Mucosa of descending colon (tissue), 3 donors: ENCODE data around the gene PGAP3. TPM values are rescaled to one million over a fixed set of nuclear protein-coding genes. Genes with fewer than 3 reads are reported as not detected.
A peak's percentile ranks its signal among the peaks of the same experiment; 100 is the strongest.
"Not testable (repeated sequence)": the region's sequence is repeated elsewhere in the genome, so short reads cannot be mapped to it uniquely, and the experiment has no call there.

Source experiments
- ATAC-seq: fragments of 200-7000 bp; cut with Tn5 transposase; one replicate; pipeline ENCODE4 v1.9.1; 2020; ENCODE audit warnings: mild to moderate bottlenecking, moderate library complexity
- DNase-seq, 3 donors: peaks; one replicate each; pipeline ENCODE4 v3.0.0-alpha.2; 2020
- H3K36me3 ChIP-seq: fragments of 200-600 bp; one replicate; pipeline ENCODE4 v1.8.0; 2021; ENCODE audit warnings: low read depth, mild to moderate bottlenecking
- H3K4me1 ChIP-seq: fragments of 200-600 bp; one replicate; pipeline ENCODE4 v1.8.0; 2021; ENCODE audit warnings: low read depth, mild to moderate bottlenecking
- H3K4me3 ChIP-seq: fragments of 200-600 bp; one replicate; pipeline ENCODE4 v1.8.0; 2021; ENCODE audit warnings: mild to moderate bottlenecking
- H3K9me3 ChIP-seq: fragments of 200-600 bp; one replicate; pipeline ENCODE4 v1.8.0; 2021; ENCODE audit warnings: mild to moderate bottlenecking
- intact Hi-C, 2 donors: fragments of 100-400 bp; cut with DNase I in 1 of 2; cut with micrococcal nuclease in 1 of 2; formaldehyde crosslinking; loops; one replicate each; pipeline versions ENCODE4 v1.11.0 to v1.11.1; 2022; cut with DNase I, micrococcal nuclease
- total RNA-seq, 3 donors: library from RNA; stranded (reverse); fragmentation: NEBNext Ultra II Directional in 2 of 3; extraction: Animal tissue kit (Norgen Biotek cat#: 25700) in 2 of 3; gene quantifications; one replicate each; pipeline versions ENCODE4 v1.2.1 to v1.2.4, GENCODE V29; 2021 to 2023
- TF ChIP-seq, protein P1 (sequence below): fragments of 200-600 bp; IDR thresholded peaks from one replicate; pipeline ENCODE4 v1.8.0; 2022; ENCODE audit warnings: antibody characterized with exemption, mild to moderate bottlenecking
- donor health status: DM: no; HTN: no; CAD: no; lungs with moderate emphysema.
- donor health status: DM: no; HTN: no; CAD: no.
- donor health status: DM: no; HTN: yes; CAD: no.

The PGAP3 gene
- total RNA-seq, 3 donors from 2014 or later: 27.7 to 74.6 (median 47.9) TPM

GRCh38 chr17:39716073-39716818, 28.4 kb upstream of the PGAP3 start:
- no peaks in the 10 kb centered on the region for H3K9me3 ChIP-seq
- peaks cover 22% of the 10 kb centered on the region for H3K4me1 ChIP-seq
- TF ChIP-seq, protein P1, sequence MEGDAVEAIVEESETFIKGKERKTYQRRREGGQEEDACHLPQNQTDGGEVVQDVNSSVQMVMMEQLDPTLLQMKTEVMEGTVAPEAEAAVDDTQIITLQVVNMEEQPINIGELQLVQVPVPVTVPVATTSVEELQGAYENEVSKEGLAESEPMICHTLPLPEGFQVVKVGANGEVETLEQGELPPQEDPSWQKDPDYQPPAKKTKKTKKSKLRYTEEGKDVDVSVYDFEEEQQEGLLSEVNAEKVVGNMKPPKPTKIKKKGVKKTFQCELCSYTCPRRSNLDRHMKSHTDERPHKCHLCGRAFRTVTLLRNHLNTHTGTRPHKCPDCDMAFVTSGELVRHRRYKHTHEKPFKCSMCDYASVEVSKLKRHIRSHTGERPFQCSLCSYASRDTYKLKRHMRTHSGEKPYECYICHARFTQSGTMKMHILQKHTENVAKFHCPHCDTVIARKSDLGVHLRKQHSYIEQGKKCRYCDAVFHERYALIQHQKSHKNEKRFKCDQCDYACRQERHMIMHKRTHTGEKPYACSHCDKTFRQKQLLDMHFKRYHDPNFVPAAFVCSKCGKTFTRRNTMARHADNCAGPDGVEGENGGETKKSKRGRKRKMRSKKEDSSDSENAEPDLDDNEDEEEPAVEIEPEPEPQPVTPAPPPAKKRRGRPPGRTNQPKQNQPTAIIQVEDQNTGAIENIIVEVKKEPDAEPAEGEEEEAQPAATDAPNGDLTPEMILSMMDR: no peak
- H3K36me3 ChIP-seq: peaks cover 4% of the 10 kb centered on the region
- ATAC-seq: peak; percentile 48
- peak in 2 of 3 donors; percentile 53 to 57 for DNase-seq
- intact Hi-C loops: no loop called here
- no peak overlapping the region for H3K4me3 ChIP-seq

- DNase-seq (peak in 1 of 3 donors; percentile 51), ATAC-seq (no peak)
- H3K36me3 ChIP-seq: peaks cover 4% of the 10 kb centered on the region
- no peaks in the 10 kb centered on the region for H3K9me3 ChIP-seq
- no peak overlapping the region for H3K4me3 ChIP-seq
- intact Hi-C loops: no loop called here
- TF ChIP-seq, protein P1: no peak
- peaks cover 22% of the 10 kb centered on the region for H3K4me1 ChIP-seq
Measured at GRCh38 chr17:39715375-39716072, 27.7 kb upstream of the PGAP3 start.

DNA sequence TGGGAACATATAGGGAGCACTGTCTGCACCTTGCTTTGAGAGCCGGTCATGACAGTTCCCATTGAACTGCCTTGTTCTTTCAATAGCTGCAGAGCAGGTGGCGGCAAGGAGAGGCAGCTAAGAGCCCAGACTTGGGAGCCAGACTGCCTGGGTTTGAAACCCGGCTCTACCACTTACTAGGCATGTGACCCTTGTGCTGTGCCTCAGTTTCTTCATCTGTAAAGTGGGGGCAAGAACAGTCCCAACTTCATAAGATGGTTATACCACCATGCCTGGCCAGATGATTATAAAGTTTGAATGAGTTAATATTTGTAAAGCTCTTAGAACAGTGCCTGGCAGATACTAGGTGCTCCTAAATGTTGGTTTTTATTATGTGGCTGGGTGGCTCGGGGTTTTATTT, 26.4 kb upstream of the PGAP3 start:
- peaks cover 4% of the 10 kb centered on the region for H3K36me3 ChIP-seq
- peaks cover 22% of the 10 kb centered on the region for H3K4me1 ChIP-seq
- TF ChIP-seq, protein P1: no peak
- no peak overlapping the region for H3K4me3 ChIP-seq
- ATAC-seq: no peak
- DNase-seq: peak in 1 of 3 donors; percentile 7
- intact Hi-C loops: no loop called here
- H3K9me3 ChIP-seq: no peaks in the 10 kb centered on the region

- intact Hi-C loops: no loop called here
- no peaks in the 10 kb centered on the region for H3K9me3 ChIP-seq
- peaks cover 4% of the 10 kb centered on the region for H3K36me3 ChIP-seq
- DNase-seq: peak in 1 of 3 donors; percentile 27
- H3K4me1 ChIP-seq: peaks cover 22% of the 10 kb centered on the region
- no peak overlapping the region for H3K4me3 ChIP-seq
- ATAC-seq: no peak
- TF ChIP-seq, protein P1: no peak
Measured at GRCh38 chr17:39711851-39712250, 24.0 kb upstream of the PGAP3 start.

DNA sequence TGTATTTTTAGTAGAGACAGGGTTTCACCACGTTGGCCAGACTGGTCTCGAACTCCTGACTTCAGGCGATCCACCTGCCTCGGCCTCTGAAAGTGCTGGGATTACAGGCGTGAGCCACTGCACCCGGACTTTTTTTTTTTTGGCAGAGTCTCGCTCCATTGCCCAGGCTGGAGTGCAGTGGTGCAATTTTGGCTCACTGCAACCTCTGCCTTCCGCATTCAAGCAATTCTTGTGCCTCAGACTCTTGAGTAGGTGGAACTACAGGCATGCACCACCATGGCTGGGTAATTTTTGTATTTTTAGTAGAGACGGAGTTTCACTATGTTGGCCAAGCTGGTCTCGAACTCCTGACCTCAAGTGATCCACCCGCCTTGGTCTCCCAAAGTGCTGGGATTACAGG, 23.2 kb upstream of the PGAP3 start:
- H3K4me3 ChIP-seq, H3K36me3 ChIP-seq, ATAC-seq, intact Hi-C loops, H3K9me3 ChIP-seq: not testable (repeated sequence)
- peaks cover 25% of the 10 kb centered on the region for H3K4me1 ChIP-seq
- peak in 1 of 3 donors; percentile 6 for DNase-seq
